HuH-7.5 (cell line): ENCODE data around the gene EPS15.
"Not testable (repeated sequence)": the region's sequence is repeated elsewhere in the genome, so short reads cannot be mapped to it uniquely, and the experiment has no call there.

ENCODE experiments used
- DNase-seq: peaks from one replicate; pipeline ENCODE4 v3.0.0; 2011; ENCODE audit warnings: low spot score

EPS15 gene

GRCh38 chr1:51519048-51519864, at the start of gene EPS15:
EPS15 (minus strand) TSS chr1:51519266; CDS start chr1:51519231, 35 bp downstream.
- DNase-seq, result peak; percentile 78

- DNase-seq, result no peak
Measured at GRCh38 chr1:51568231-51568935, 49.3 kb upstream of the EPS15 start.

- no peak for DNase-seq
Measured at GRCh38 chr1:51567653-51568052, 48.6 kb upstream of the EPS15 start.

GRCh38 chr1:51566260-51566659, 47.2 kb upstream of the EPS15 start:
- no peak for DNase-seq

GRCh38 chr1:51565009-51565408, 45.9 kb upstream of the EPS15 start:
- no peak for DNase-seq

- DNase-seq, result no peak
Measured at GRCh38 chr1:51564124-51564523, 45.1 kb upstream of the EPS15 start.

- DNase-seq, result no peak
Measured at GRCh38 chr1:51561702-51562101, 42.6 kb upstream of the EPS15 start.

- not testable (repeated sequence) for DNase-seq
Measured at GRCh38 chr1:51560895-51561294, 41.8 kb upstream of the EPS15 start.

- DNase-seq, result no peak
Measured at GRCh38 chr1:51560034-51560433, 41.0 kb upstream of the EPS15 start.

- DNase-seq, result no peak
Measured at GRCh38 chr1:51559501-51559900, 40.4 kb upstream of the EPS15 start.

- no peak for DNase-seq
Measured at GRCh38 chr1:51559064-51559500, 40.0 kb upstream of the EPS15 start.

GRCh38 chr1:51558375-51558924, 39.4 kb upstream of the EPS15 start:
- no peak for DNase-seq

GRCh38 chr1:51557168-51557567, 38.1 kb upstream of the EPS15 start:
- DNase-seq, result no peak

GRCh38 chr1:51555866-51556619, 37.0 kb upstream of the EPS15 start:
- DNase-seq, result no peak

- no peak for DNase-seq
Measured at GRCh38 chr1:51553911-51554310, 34.8 kb upstream of the EPS15 start.

GRCh38 chr1:51552929-51553807, 34.1 kb upstream of the EPS15 start:
- DNase-seq, result no peak

- DNase-seq, result no peak
Measured at GRCh38 chr1:51551848-51552296, 32.8 kb upstream of the EPS15 start.

GRCh38 chr1:51551081-51551480, 32.0 kb upstream of the EPS15 start:
- DNase-seq, result no peak

GRCh38 chr1:51549901-51550300, 30.8 kb upstream of the EPS15 start:
- no peak for DNase-seq

GRCh38 chr1:51549016-51549619, 30.1 kb upstream of the EPS15 start:
- DNase-seq, result no peak

- DNase-seq, result no peak
Measured at GRCh38 chr1:51543858-51544257, 24.8 kb upstream of the EPS15 start.
